HG02885 (cell line): ENCODE data around the gene RXRA.
"Not testable (repeated sequence)": the region's sequence is repeated elsewhere in the genome, so short reads cannot be mapped to it uniquely, and the experiment has no call there.

Source experiments
- ATAC-seq: cut with Tn5 transposase; IDR thresholded peaks from one replicate; pipeline ENCODE4 v1.9.1; 2021; ENCODE audit warnings: mild to moderate bottlenecking; ENCODE audit not compliant: unreplicated experiment, poor library complexity

The RXRA gene

DNA sequence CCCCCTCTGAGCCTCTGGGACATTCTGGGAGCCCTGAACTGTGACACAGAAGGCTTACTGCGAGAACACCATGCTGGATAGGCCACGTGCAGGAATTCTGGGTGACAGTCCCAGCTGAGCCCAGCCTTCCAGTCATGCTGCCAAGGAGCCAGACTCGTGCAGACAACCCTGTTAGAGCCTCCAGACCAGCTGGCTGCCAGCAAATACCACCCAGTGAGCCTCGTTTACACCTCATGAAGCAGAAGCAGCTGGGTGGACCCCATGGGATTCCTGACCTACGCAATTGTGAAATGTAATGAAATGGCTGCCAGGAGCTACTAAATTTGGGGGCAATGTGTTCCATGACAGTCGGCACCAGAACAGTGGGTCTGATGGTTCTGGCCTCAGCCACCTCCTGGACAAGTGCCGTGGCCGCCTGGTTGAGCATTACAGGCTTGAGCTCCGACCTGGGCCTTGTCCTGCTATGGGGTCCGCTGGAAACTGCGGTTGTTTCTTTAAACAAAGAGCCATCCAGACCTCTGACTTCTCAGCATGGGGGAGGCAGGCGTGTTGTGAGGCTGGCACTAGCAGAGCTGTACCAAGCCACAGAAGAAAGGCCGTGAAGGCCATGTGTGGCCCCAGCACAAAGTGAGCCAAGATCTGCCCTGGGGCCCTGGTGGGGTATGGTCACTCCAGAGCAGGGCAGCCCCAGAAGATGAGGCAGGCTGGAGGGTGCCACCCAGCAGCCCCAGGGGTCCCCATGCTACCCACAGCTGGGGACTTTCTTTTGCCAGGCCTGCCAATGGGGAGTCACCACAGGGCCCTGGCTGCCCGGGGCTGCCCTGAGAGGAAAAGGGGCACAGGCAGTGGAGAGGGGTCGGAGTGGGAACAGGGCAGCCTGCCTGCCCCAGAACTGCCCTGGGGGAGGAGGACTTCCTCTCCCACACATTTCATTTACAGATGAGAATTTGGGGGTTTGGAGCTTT, 19.3 kb upstream of the RXRA start:
- no peak for ATAC-seq

DNA sequence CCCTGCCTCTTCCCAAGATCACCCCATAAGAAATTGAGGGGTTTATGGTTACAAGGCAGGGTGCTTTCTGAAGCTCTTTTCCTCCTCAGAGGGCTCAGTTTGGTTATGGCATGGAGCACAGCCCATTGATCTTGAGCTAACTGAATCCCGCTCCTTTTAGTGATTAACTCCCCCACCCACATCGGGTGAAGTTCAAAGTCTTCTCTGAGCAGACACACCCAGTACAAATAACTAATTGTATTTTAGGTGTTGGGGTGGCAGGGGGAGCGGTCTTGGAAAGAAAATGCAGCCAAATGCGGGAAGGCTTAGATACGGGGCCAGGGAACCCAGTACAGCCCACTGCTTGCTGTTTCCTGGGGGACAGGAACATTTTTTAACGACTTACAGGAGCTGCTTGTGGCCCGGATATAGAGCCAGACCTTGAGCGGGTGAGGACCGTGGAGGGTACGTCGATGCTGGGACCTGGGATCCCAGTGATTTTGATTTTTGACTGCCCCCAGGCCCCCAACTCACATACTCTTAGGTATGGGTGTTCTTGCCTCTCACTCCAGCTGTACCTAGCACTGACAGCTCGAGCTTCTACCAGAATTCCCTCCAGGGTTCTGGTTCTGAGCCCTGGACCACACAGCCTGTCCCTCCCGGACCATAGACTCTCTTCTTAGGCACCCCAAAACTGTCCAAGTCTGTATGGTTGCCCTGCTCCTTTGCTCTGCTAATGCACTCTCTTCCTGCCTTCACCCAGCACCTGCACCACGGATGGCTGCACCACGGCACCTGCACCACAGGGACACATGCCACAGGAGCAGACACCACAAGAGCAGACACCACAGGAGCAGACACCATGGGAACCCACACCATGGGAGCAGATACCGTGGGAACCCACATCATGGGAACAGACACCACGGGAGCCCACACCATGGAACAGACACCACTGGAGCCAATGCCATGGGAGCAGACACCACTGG, 18.3 kb upstream of the RXRA start:
- ATAC-seq: no peak

DNA sequence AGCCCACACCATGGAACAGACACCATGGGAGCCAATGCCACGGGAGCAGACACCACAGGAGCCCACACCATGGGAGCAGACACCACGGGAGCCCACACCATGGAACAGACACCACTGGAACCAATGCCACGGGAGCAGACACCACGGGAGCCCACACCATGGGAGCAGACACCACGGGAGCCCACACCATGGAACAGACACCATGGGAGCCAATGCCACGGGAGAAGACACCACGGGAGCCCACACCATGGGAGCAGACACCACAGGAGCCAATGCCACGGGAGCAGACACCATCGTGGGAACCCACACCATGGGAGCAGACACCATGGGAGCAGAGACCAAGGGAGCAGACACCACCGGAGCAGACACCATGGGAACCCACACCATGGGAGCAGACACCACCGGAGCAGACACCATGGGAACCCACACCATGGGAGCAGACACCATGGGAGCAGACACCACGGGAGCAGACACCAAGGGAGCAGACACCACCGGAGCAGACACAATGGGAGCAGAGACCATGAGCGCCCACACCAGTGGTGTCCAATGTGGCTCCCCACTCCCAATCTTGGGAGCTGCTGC, 17.5 kb upstream of the RXRA start:
- not testable (repeated sequence) for ATAC-seq

DNA sequence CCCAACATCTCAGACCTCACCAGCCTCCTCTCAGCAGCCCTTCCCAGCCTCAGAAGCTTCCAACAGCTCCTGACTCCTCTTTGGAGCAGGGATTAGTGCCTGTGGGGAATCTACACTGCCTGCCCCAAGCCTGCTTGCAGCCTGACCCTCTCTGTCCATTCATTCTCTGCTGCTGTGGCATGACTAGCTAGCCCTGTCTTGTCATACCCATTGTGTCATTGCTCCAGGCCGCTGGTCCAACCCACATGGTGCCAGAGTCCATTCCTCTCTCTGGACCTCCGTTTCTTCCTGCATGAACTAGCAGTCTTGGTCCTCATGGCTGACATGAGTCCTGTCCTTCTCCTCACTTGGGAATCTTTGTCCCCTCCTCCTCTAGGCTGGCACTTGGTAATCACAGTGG, 12.8 kb upstream of the RXRA start:
- ATAC-seq: no peak

DNA sequence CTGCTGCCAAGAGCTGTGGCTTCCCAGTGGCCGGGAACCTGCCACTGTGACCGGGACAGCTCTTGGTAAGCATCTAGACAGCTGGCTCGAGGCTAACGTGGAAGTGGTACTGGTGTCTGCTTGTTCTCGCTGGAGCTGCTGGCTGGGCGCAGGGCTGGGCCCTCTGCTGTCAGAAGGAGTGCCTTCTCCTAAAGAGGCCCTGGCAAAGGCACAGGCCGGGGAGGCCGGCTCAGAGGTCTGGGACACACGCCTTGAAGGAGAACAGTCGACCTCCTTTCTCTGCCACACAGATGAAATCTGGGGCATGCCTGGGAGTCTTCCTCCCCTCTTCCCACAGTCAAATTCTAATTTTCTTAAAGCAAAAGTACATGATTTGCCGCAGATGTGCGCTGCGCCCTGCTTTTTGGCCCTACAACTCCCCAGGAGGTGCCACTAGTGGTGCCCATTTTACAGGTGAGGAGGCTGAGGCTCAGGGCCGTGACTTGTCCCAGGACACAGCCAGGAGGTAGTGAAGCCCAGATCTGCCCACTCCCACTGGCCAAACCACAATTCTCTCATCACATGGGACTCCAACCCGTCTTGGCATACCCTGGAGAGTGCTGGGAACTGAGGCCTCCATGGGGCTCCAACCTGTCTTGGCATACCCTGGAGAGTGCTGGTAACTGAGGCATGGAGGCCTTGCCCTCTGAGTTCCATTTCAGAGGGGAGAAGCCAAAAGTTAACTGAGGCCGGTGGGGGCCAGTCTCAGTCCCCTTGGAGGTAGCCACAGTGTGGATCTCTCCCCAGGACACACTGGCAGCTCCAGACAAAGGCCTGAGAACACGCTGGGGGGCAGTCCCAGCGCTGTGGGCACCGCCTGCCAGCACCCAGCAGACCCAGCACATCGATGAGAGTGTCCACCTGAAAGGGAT, 12.0 kb upstream of the RXRA start:
- no peak for ATAC-seq

DNA sequence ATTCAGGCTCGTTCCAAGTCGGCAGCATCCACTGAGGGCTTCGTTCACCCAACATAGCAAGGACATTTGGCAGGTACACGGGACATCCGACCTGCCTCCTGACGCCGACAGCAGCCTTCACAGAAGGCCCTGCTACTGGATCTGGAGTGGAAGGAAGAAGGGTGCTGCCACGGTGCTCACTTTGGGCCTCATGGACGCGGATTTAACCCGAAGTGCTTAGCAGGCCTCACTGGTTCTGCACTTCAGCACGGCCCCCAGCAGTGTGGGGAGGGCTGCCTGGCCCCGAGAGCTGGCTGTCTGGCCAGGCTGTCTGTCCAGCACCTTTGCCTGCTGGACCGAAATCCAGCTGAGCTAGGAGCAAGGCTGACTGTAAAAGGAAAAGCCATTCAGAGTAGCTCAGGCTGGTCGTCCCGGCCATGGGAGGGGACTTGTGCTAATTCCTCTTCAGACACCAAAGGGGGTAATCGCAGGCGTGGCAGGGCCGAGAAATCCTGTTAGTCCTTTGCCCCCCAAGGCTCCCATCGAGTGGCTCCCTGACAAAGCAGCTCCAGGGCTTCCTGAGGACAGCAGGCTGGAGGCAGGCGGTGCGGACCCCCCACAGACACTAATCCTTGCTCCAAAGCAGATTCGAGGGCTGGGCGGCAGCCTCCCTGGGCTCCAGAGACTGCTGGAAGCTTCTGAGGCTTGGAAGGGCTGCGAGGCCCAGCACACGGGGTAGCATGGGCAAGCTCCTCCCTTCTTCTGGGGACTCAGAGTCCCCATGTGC, 11.1 kb upstream of the RXRA start:
- no peak for ATAC-seq

DNA sequence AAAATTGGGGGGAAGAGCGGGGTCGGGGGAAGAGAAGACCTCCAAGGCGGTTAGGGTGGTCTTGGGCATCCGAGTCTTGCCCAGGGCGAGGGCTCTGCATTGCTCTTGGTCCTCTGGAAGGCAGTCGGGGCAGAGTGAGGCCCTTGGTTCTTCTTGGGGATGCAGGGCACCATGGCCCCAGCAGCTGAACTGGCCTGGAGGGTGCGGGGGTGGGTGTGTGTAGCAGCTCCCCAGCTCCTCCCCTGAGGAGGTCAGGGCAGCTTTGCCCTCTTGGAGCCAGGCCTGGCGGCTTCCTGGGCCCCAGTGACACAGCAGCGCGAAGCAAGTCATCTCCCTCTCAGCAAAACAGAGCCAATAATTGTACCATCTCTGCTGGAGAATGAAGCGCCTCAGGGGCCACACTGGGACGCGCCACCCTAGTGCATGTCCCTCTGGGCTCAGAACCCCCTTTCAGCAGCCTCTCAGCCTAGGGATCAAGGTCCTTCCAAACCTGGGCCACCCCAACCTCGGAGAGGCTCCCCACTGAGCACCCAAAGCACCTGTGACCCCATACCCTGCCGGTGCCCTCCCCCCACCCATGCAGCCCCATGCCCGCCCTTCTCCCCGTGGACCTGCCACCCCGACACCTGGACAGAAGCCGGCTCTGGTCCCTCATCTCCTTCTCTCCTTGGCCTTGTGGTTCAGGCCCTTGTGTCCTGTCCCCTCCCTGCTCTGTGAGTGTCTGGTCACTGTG, 10.4 kb upstream of the RXRA start:
- no peak for ATAC-seq

DNA sequence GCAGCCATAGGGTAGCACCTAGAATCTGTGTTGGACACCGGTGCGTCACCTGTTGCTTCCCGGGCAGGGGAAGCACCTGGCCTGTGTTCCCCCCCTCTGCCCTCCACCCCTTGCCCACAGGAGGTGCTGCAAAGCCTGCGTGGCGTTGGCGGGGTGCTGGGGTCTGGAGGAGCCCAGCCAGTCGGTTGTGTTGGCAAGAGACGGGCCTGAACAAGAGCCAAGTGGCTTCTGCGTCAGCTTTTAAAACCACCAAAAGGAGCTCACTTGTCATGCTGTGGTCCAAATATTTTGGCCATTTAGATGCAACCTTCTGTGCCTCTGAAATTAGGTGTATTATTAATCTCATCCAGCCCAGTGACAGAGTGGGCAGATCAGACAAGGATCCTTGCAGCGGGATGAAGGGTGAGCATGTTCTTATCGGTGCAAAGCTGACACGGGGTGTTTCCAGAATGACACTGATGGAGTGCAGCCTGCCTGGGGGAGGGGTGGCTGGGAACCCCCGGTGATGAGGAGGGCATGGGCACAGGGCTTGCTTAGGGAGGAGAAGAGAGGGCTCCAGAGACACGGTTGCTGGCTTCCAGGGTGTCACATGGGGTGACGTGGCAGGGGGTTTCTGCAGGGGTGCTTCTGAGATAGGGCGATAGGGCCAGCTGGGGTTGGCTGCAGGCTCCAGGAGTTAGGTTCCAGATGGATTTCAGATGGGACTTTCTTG, 9.7 kb upstream of the RXRA start:
- ATAC-seq: no peak

DNA sequence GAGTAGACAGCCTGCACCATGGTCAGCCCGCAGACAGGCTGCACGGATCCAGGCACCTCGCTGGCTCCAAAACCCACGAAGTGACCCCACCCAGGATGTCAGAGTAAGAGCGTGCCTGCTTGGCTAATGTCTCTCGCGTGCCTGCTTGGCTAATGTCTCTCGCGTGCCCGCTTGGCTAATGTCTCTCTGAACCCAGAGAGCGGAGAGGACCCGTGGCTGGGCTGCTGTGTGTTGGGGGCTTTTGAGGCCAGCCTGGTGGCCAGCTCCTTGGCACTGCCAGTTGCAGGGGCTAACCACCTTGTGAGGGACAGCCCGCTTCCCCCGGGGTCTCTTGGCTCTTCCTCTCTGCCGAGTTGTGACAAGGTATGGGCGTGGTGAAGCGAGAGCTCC, 8.9 kb upstream of the RXRA start:
- ATAC-seq: no peak

DNA sequence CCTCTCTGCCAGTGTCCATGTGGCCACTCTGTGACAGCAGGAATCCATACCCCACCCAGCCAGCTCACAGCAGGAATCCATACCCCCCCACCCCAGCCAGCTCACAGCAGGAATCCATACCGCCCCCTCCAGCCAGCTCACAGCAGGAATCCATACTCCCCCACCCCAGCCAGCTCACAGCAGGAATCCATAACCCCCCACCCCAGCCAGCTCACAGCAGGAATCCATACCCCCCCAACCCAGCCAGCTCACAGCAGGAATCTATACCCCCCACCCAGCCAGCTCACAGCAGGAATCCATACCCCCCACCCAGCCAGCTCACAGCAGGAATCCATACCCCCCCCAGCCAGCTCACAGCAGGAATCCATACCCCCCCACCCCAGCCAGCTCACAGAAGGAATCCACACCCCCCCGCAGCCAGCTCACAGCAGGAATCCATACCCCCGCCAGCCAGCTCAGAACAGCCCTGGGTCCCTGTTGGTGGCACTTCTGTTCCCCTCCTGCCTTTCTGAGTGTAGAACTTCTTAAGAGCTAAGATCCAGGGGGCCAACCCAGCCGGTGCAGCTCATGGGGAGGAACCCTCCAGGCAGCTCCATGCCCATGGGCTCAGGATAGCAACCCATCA, 8.4 kb upstream of the RXRA start:
- no peak for ATAC-seq

DNA sequence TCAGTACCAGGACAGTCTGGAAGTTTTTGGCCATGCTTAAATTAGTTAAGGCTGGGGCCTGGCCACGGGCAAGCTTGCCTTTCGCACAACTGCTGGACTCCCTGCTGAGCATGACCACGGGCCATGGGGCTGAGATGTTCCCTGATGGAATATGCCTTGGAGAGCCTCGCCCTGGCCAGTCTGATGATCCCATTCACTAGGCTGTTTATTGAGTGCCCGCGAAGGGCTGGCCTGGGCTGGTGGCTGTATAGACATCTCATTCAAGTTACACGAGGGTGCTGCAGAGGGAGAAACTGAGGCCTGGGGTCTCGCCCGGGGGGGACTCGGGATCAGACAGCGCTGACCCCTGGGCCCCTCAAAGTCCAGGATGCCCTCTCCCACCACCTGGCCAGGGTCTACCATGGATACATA, 7.8 kb upstream of the RXRA start:
- ATAC-seq: no peak

DNA sequence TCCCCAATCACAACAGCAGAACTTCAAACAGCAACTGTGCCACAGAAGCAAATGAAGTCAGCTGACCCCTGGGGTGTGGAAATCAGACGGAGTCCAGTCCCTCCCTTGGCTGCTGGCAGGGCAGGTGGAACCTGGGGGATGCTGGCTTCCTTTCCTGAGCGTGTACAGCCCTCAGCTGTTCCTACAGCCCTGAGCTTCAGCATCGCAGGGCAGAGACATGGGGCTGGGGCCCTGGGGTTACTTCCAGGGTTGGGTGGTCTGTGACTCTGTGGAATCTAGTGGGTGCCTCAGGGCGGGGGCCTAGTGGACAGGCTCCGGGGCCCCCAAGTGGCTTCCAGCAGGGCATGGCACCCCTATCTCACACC, 7.3 kb upstream of the RXRA start:
- ATAC-seq: no peak

DNA sequence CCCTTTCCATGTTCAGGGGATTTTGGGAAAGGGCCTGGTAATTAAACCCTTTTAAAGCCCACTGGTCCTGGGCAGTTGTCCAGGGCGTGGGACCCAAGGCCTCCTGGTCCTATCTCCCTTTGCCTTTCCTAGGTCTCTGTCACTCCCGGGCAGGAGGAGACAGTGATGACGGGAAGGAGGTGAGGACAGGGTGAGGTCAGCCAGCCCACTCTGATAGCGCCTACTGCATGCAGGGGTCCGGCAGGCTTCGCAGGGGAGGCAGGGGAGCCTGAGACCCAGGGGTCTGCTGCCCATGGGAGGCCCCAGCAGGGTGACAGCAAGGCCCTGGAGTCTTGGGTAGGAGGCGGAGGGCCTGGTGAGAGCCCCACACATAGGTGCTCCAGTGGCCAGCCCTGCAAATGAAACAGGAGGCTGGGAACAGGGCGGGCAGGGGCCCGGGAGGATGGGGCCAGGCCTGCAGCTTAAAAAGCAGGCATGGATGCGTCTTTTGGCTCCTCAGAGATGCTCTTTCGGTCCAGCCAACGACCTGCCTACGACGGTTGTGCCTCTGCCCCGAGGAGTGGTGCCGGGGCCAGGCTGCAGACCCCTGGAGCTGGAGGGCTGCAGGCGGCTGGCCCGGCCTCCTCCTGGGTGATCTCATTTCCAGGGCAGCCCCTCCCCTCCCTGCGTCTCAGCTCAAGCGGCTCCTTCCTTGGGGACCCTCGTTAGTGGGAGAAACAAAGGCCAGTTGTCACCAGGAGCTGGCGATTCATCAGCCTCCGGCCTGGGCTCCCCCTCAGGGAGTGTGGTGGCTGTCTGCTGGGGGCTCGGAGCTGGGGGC, 6.7 kb upstream of the RXRA start:
- ATAC-seq: no peak

DNA sequence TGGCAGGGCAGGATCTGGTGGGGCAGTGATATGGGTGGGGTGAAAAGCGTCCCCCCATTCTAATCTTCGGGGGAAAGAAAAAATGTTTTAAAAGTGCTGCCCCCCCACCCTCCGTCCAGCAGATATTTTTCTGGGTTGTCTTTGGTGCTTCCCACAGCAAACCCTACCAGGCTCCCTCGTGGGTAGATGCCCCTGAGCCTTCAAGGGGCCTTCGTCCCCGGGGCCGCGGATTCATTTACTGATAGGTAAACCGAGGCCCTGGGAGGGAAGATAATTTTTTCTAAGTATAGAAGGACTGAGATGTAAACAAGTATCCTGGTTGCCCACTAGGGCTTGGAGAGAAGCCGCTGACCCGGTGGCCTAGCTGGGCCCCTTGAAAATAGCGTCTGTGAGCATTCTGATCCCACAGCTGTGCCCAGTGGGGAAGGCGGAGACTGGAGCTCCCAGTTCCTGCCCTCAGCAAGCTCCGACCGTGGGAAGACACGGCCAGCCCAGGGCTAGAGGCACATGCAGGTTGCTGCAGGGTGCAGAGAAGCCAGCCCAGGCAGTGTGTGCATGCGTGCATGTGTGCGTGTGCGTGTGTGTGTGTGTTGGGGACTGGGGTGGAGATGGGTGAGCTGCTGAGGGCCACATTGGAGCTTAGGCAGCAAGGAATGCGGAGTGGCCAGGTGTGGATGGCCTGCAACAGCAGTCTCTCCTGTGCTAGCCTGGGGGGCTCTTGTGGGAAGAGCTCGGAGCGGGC, 6.0 kb upstream of the RXRA start:
- ATAC-seq: no peak

DNA sequence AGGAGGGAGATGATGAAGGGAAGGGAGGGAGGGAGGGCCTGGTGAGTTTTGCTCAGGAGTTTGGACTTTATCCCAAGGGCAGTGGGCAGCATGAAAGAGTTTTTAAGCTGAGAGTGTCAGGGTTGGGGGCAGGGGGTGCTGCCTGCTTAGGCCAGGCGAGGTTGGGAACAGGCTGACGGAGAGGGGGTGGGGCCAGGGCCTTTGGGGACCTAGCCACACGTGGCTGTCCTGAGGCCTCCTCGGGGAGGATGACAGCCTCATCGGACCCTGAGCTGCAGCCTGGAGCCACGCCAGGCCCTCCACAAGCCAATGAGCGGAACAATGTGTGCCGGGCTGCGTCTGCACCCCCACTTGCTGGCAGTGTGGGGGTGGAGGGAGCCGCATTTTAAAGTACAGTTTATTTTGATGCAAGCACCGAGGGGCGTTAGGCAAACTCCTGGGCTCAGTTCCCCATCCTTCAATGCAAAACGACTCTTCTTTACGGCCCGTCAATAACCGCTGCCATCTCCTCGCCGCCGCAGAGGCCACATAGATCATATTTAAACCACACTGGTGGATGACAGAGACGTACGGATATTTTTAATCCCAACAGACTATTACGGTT, 5.3 kb upstream of the RXRA start:
- no peak for ATAC-seq

DNA sequence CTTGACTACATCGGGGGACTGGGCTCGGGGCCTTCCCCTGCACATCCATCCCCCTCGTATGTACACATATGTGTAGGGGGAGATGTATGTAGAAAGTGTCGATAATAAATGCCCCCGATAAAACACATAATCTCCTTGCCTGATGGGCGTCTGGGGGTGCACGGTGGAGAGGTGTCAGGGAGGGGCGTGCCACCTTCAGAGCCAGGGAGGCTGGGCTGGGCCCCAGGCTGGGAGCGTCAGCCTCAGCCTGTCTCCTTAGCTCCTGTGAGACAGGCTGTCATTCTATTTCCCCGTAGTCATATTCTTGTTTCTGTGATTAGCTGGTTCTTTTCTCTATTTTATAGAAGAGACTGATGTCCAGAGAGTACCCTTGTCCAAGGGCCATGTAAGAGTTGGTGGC, 4.7 kb upstream of the RXRA start:
- no peak for ATAC-seq
